GM13976 (cell line): ENCODE results near the gene MINK1.

Experiments
- DNase-seq: peaks from one replicate; pipeline ENCODE4 v3.0.0; 2012; ENCODE audit warnings: low spot score
- CTCF ChIP-seq: IDR thresholded peaks from 2 replicates; pipeline ENCODE4 v1.5.1; 2012; ENCODE audit warnings: borderline replicate concordance, mild to moderate bottlenecking; ENCODE audit not compliant: insufficient read depth; ENCODE audit errors: extremely low read depth, missing control alignments, control extremely low read depth
- in situ Hi-C: fragments of 300-500 bp; cut with MboI; formaldehyde crosslinking; loops from one replicate; pipeline ENCODE4 v1.12.0; 2022; ENCODE audit warnings: low sequenced_read_pairs, mixed read lengths, inconsistent platforms; ENCODE audit not compliant: unreplicated experiment

MINK1 gene

DNA sequence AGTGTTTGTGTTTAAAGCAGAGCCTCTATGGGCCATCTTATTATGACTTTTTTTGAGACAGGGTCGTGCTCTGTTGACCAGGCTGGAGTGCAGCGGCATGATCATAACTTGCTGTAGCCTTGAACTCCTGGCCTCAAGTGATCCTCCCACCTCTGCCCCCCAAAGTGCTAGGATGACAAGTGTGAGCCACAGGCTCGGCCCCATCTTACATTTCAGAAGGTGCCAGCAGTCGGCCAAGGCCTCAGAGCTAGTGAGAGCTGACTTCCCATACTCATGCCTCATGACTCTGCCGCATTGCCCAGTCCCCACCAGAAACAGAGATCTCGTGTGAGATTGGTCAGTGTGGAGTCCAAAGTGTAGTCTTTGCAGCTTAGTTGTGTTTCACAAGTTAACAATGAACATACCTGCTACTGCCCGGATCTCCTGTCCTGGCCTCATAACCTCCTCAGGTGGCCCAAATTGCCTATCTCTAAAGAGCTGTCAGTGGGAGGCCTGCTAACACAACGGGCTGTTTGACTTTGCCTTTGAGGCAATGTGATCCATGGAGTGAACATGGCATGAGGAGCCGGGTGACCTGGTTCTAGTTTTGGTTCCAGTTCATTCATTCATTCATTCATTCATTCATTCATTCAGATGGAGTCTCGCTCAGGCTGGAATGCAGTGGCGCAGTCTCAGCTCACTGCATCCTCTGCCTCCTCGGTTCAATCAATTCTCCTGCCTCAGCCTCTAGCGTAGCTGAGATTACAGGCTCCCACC, 13.7 kb downstream of the MINK1 start:
- in situ Hi-C loops = no loop called here
- no peak for DNase-seq
- no peak for TF ChIP-seq CTCF

GRCh38 chr17:4849011-4849536, 15.9 kb downstream of the MINK1 start:
- DNase-seq = no peak
- in situ Hi-C loops = no loop called here
- TF ChIP-seq CTCF = no peak

DNA sequence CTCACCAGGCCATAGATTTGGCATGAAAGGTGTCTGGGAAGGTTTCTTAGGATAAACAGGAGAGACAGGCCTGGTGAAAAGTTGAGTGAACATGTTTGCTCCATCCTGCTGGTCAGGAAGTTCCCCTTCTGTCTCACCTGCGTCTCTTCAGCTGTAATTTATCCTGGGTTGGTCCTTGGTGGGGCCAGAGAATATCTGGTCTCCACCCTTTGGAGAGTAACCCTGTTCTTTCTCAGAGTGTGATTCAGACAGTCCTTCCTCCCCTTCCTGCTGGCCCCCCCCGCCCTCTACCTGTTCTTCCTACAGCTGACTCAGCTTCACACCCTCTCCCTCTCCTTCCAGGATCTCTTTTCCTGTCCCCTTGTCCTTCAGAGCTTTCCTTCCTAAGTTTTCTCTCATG, 17.1 kb downstream of the MINK1 start:
- DNase-seq = no peak
- in situ Hi-C loops = no loop called here
- no peak for TF ChIP-seq CTCF

DNA sequence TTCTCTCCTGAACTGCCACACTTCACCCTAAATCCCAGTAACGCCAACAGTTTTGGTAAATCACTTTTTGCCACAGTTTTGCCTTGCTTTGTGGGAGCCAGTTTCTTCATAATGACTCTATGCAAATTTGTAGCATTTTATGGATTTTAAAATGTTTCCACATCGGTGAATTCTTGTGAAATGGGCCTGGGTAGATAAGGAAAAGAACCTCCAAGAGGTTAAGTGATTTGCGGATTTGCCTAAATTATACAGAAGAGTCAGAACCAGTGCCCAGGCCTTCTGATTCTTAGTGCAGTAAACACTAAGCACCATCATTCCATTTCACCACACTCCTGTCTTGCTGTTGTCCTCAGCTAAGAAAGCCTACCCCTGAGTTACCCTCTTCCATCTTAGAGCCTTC, 17.9 kb downstream of the MINK1 start:
- no peak for TF ChIP-seq CTCF
- DNase-seq = no peak
- in situ Hi-C loops = no loop called here

- in situ Hi-C loops = no loop called here
- DNase-seq = no peak
- no peak for TF ChIP-seq CTCF
Measured at GRCh38 chr17:4852567-4853207, 19.5 kb downstream of the MINK1 start.

DNA sequence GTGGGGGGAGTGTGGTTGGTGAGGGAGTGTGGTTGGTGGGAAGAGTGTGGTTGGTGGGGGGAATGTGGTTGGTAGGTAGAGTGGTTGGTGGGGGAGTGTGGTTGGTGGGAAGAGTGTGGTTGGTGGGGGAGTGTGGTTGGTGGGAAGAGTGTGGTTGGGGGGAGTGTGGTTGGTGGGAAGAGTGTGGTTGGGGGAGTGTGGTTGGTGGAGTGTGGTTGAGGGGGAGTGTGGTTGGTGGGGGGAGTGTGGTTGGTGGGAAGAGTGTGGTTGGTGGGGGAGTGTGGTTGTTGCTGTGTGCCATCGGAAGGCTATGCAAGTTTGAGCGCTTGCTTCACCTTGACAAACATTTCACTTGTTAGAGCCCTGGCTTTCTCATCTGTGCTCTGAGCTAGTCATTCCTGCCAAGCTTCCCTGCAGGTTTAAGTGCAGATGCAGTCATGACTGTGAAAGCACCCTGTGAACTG, 20.1 kb downstream of the MINK1 start:
- TF ChIP-seq CTCF = no peak
- in situ Hi-C loops = no loop called here
- no peak for DNase-seq
